Colonic mucosa (tissue), 4 donors: ENCODE measurements around the gene FCRLB. TPM values are rescaled to one million over a fixed set of nuclear protein-coding genes. Genes with fewer than 3 reads are reported as not detected.
"Not testable (repeated sequence)": the region's sequence is repeated elsewhere in the genome, so short reads cannot be mapped to it uniquely, and the experiment has no call there.

Source experiments
- DNase-seq: peaks from one replicate; pipeline ENCODE4 v3.0.0-alpha.2; 2020
- H3K27ac ChIP-seq: fragments of 200-600 bp; one replicate; pipeline ENCODE4 v1.8.0; 2021
- H3K27me3 ChIP-seq: fragments of 200-600 bp; one replicate; pipeline ENCODE4 v1.8.0; 2021
- H3K36me3 ChIP-seq: fragments of 200-600 bp; one replicate; pipeline ENCODE4 v1.8.0; 2021
- H3K4me1 ChIP-seq: fragments of 200-600 bp; one replicate; pipeline ENCODE4 v1.8.0; 2021; ENCODE audit warnings: mild to moderate bottlenecking
- H3K4me3 ChIP-seq: fragments of 200-600 bp; one replicate; pipeline ENCODE4 v1.8.0; 2021
- H3K9ac ChIP-seq, 2 donors: one replicate each; pipeline ENCODE4 v1.7.0; 2013; ENCODE audit warnings: control low read depth in 2 of 2, low read depth in 2 of 2, low read length in 2 of 2
- H3K9me3 ChIP-seq: fragments of 200-600 bp; one replicate; pipeline ENCODE4 v1.8.0; 2021
- intact Hi-C: fragments of 100-400 bp; cut with DNase I; formaldehyde crosslinking; loops from one replicate; pipeline ENCODE4 v1.14.1; 2022
- total RNA-seq, 2 donors: library from RNA; stranded (reverse); fragmentation: NEBNext Ultra II Directional in 1 of 2; extraction: Animal tissue kit (Norgen Biotek cat#: 25700) in 1 of 2; gene quantifications; one replicate each; pipeline ENCODE4 v1.2.1, GENCODE V29; 2021
- TF ChIP-seq, protein P1 (sequence below): fragments of 200-600 bp; IDR thresholded peaks from one replicate; pipeline ENCODE4 v1.8.0; 2022; ENCODE audit warnings: antibody characterized with exemption, mild to moderate bottlenecking
- donor health status: healthy.
- donor health status: DM: no; HTN: no; CAD: no.
- donor health status: DM: no; HTN: no; CAD: no.

Gene FCRLB
- total RNA-seq, 2 donors from 2014 or later: 0.16 TPM; not detected in 1

DNA sequence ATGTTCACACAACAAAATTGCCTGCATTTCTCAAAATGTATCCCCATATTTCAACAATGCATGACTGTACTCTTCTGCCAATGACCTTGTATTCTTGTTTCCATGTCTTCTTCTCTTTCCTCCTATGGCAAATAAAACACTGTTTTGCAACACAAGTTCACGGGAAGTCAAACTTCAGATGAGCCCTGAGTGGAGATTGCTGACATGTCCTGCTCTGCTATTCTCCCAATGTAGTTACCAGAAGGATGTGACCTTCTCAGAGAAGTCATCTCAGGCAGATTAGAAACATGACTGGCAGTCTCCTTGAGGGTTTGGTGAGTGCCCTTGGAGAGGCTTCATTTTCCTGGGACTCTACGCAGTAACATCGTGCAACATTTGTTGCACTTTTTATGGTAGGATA lies 42.8 kb upstream of the FCRLB start:
- no peaks in the 10 kb centered on the region for H3K27me3 ChIP-seq
- no peak overlapping the region for H3K9ac ChIP-seq
- H3K4me3 ChIP-seq: no peak overlapping the region
- no peaks in the 10 kb centered on the region for H3K4me1 ChIP-seq
- no peak overlapping the region for H3K27ac ChIP-seq
- no peak for DNase-seq
- intact Hi-C loops: no loop called here
- H3K9me3 ChIP-seq: no peaks in the 10 kb centered on the region
- no peaks in the 10 kb centered on the region for H3K36me3 ChIP-seq
- TF ChIP-seq, protein P1, sequence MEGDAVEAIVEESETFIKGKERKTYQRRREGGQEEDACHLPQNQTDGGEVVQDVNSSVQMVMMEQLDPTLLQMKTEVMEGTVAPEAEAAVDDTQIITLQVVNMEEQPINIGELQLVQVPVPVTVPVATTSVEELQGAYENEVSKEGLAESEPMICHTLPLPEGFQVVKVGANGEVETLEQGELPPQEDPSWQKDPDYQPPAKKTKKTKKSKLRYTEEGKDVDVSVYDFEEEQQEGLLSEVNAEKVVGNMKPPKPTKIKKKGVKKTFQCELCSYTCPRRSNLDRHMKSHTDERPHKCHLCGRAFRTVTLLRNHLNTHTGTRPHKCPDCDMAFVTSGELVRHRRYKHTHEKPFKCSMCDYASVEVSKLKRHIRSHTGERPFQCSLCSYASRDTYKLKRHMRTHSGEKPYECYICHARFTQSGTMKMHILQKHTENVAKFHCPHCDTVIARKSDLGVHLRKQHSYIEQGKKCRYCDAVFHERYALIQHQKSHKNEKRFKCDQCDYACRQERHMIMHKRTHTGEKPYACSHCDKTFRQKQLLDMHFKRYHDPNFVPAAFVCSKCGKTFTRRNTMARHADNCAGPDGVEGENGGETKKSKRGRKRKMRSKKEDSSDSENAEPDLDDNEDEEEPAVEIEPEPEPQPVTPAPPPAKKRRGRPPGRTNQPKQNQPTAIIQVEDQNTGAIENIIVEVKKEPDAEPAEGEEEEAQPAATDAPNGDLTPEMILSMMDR: no peak

DNA sequence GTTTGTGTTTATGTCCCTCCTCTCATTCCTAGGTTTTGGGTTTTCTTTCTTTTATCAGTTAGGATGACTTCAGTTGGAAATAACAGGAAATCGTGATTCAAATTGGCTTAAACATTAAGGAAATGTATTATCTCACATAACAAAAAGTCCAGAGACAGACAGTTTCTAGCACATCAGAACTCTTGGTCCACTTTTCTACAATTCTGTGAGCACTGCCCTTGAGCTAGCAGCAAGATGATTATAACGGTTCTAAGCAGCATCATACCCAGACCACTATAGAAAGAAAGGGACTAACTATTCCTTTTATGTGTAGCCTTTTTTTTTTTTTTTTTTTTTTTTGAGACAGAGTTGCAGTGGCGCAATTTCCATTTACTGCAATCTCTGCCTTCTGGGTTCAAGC lies 39.5 kb upstream of the FCRLB start:
- H3K27ac ChIP-seq: no peak overlapping the region
- TF ChIP-seq, protein P1: no peak
- H3K4me3 ChIP-seq: no peak overlapping the region
- no peaks in the 10 kb centered on the region for H3K27me3 ChIP-seq
- no peak for DNase-seq
- no peaks in the 10 kb centered on the region for H3K36me3 ChIP-seq
- H3K9ac ChIP-seq: no peak overlapping the region
- intact Hi-C loops: no loop called here
- H3K9me3 ChIP-seq: no peaks in the 10 kb centered on the region
- H3K4me1 ChIP-seq: no peaks in the 10 kb centered on the region

DNA sequence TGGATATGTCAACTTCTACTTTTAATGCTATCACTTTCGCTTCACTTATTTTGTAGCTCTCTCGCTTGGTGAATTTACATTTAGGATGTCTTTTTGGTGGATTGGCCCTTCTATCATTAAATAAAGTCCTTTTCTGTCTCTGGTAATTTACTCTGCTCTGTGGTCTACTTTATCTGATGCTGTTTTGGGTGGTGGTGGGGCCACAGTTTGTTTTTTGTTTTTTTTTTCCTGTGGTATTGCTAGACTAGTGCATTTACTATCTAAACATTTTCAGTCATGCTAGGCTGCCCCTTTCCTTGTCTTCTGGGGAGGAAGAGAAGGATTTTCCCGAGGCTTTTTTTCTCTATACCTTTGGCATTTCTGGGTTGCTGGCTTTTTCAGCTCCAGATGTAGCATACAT lies 32.4 kb upstream of the FCRLB start:
- no peaks in the 10 kb centered on the region for H3K36me3 ChIP-seq
- intact Hi-C loops: no loop called here
- no peak overlapping the region for H3K4me3 ChIP-seq
- H3K27me3 ChIP-seq: no peaks in the 10 kb centered on the region
- no peaks in the 10 kb centered on the region for H3K9me3 ChIP-seq
- H3K9ac ChIP-seq: no peak overlapping the region
- TF ChIP-seq, protein P1: no peak
- no peak overlapping the region for H3K27ac ChIP-seq
- no peaks in the 10 kb centered on the region for H3K4me1 ChIP-seq
- no peak for DNase-seq

DNA sequence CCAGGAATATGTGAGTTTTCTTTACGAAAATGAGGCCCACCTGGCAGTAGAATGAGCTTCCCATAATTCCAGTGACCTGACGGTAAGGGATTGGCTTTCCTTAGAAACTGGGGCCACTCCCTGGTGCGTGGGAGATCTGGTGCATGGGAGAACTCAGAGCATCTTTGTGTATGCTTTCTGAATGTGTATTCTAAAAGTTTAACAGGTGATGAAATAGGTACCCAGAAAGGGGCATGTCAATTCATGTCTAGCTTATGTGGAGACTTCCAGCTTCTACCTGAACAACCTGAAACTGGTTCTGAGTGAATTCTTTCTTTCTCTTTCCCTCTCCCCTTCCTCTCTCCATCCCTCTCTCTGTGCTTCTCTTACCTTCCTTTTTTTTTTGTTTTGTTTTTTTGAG lies 29.5 kb upstream of the FCRLB start:
- no peak overlapping the region for H3K27ac ChIP-seq
- TF ChIP-seq, protein P1: no peak
- no peak overlapping the region for H3K4me3 ChIP-seq
- H3K27me3 ChIP-seq: no peaks in the 10 kb centered on the region
- H3K9ac ChIP-seq: no peak overlapping the region
- intact Hi-C loops: no loop called here
- no peaks in the 10 kb centered on the region for H3K9me3 ChIP-seq
- no peak for DNase-seq
- H3K4me1 ChIP-seq: no peaks in the 10 kb centered on the region
- no peaks in the 10 kb centered on the region for H3K36me3 ChIP-seq

DNA sequence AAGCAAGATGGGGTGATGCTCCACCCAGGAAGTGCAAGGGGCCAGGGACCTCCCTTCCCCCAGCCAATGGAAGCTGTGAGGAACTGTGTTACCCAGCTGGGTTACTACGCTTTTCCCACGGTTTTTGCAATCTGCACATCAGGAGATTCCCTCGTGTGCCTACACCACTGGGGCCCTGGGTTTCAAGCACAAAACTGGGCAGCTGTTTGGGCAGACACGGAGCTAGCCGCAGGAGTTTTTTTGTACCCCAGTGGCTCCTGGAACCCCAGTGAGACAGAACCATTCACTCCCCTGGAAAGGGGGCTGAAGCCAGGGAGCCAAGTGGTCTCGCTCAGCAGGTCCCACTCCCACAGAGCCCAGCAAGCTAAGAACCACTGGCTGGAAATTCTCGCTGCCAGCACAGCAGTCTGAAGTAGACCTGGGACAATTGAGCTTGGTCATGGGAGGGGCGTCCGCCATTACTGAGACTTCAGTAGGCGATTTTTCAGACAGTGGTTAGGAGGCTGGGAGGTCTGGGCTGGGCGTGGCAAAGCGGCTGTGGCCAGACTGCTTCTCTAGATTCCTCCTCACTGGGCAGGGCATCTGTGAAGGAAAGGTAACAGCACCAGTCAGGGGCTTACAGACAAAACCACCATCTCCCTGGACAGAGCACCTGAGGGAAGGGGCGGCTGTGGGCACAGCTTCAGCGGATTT lies 28.2 kb upstream of the FCRLB start:
- H3K27me3 ChIP-seq, H3K27ac ChIP-seq, DNase-seq, H3K9me3 ChIP-seq, H3K9ac ChIP-seq, intact Hi-C loops, H3K4me1 ChIP-seq, H3K36me3 ChIP-seq, H3K4me3 ChIP-seq: not testable (repeated sequence)

DNA sequence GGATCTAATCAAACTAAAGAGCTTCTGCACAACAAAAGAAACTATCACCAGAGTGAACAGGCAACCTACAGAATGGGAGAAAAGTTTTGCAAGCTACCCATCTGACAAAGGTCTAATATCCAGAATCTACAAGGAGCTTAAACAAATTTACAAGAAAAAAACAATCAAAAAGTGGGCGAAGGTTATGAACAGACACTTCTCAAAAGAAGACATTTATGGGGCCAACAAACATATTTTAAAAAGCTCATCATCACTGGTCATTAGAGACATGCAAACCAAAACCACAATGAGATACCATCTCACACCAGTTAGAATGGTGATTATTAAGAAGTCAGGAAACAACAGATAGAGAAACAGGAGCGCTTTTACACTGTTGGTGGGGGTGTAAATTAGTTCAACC lies 23.0 kb upstream of the FCRLB start:
- H3K9ac ChIP-seq, H3K9me3 ChIP-seq, H3K27me3 ChIP-seq, H3K4me3 ChIP-seq, DNase-seq, H3K4me1 ChIP-seq, intact Hi-C loops, H3K27ac ChIP-seq, H3K36me3 ChIP-seq: not testable (repeated sequence)
